Natural killer cell treated with Interleukin-12 subunit alpha and Interleukin-12 subunit beta and Interleukin-15 and Interleukin-18, amount 100 ng/mL, for 72 hours (primary cell): Measurements from ENCODE around the gene COX18. TPM values are rescaled to one million over a fixed set of nuclear protein-coding genes. Genes with fewer than 3 reads are reported as not detected.

Source experiments
- total RNA-seq, 2 donors: library from RNA; stranded (reverse); gene quantifications; one replicate each; pipeline ENCODE4 v1.2.3, GENCODE V29; 2022

Gene COX18
- total RNA-seq, 2 donors from 2014 or later = 12.7 to 16.6 TPM

Other genes starting within 250 kb of the COX18 start
- 10 to 100 TPM; 63.5 to 88.6 TPM for gene ANKRD17, start 189.1 kb upstream of the COX18 start, total RNA-seq